ENCODE measurements around the gene VPS29.
"Not testable (repeated sequence)": the region's sequence is repeated elsewhere in the genome, so short reads cannot be mapped to it uniquely, and the experiment has no call there.

The VPS29 gene

GRCh38 chr12:110530511-110530910, 28.6 kb upstream of the VPS29 start:
- H3K4me3 ChIP-seq (ENCODE audit: low read depth, low read length) = no peak overlapping the region
- DNase-seq (ENCODE audit: low read depth) = no peak
- in situ Hi-C loops (cut with HindIII; ENCODE audit: low sequenced_read_pairs) = no loop called here
- no peak for TF ChIP-seq CTCF (IDR thresholded peaks at IDR 0.05; ENCODE audit: low read depth, low read length, missing control alignments)

- in situ Hi-C loops (cut with HindIII; ENCODE audit: low sequenced_read_pairs) = no loop called here
- TF ChIP-seq CTCF (IDR thresholded peaks at IDR 0.05; ENCODE audit: low read depth, low read length, missing control alignments) = no peak
- H3K4me3 ChIP-seq (ENCODE audit: low read depth, low read length) = no peak overlapping the region
- no peak for DNase-seq (ENCODE audit: low read depth)
Observed at GRCh38 chr12:110528277-110528839, 26.4 kb upstream of the VPS29 start.

GRCh38 chr12:110520876-110521712, 19.2 kb upstream of the VPS29 start:
- DNase-seq (ENCODE audit: low read depth); in situ Hi-C loops (cut with HindIII; ENCODE audit: low sequenced_read_pairs): not testable (repeated sequence)

GRCh38 chr12:110518014-110518413, 16.1 kb upstream of the VPS29 start:
- in situ Hi-C loops (cut with HindIII; ENCODE audit: low sequenced_read_pairs) = not testable (repeated sequence)

More at GRCh38 chr12:110520876-110521712, 19.2 kb upstream of the VPS29 start:
- not testable (repeated sequence) for H3K4me3 ChIP-seq (ENCODE audit: low read depth, low read length)

GRCh38 chr12:110516995-110517394, 15.1 kb upstream of the VPS29 start:
- in situ Hi-C loops (cut with HindIII; ENCODE audit: low sequenced_read_pairs) = no loop called here
- TF ChIP-seq CTCF (IDR thresholded peaks at IDR 0.05; ENCODE audit: low read depth, low read length, missing control alignments) = no peak
- H3K4me3 ChIP-seq (ENCODE audit: low read depth, low read length) = no peak overlapping the region
- DNase-seq (ENCODE audit: low read depth) = no peak

More at GRCh38 chr12:110518014-110518413, 16.1 kb upstream of the VPS29 start:
- not testable (repeated sequence) for H3K4me3 ChIP-seq (ENCODE audit: low read depth, low read length); DNase-seq (ENCODE audit: low read depth)

- TF ChIP-seq CTCF (IDR thresholded peaks at IDR 0.05; ENCODE audit: low read depth, low read length, missing control alignments) = no peak
- no peak overlapping the region for H3K4me3 ChIP-seq (ENCODE audit: low read depth, low read length)
- in situ Hi-C loops (cut with HindIII; ENCODE audit: low sequenced_read_pairs) = no loop called here
- DNase-seq (ENCODE audit: low read depth) = no peak
Observed at GRCh38 chr12:110514363-110514762, 12.5 kb upstream of the VPS29 start.

GRCh38 chr12:110513842-110514241, 11.9 kb upstream of the VPS29 start:
- TF ChIP-seq CTCF (IDR thresholded peaks at IDR 0.05; ENCODE audit: low read depth, low read length, missing control alignments) = no peak
- H3K4me3 ChIP-seq (ENCODE audit: low read depth, low read length) = no peak overlapping the region
- in situ Hi-C loops (cut with HindIII; ENCODE audit: low sequenced_read_pairs) = no loop called here
- no peak for DNase-seq (ENCODE audit: low read depth)
